Progenitor cell of endocrine pancreas (in vitro differentiated cells): ENCODE results near the gene BBLN. TPM values are rescaled to one million over a fixed set of nuclear protein-coding genes. Genes with fewer than 3 reads are reported as not detected.

ENCODE experiments used
- DNase-seq: peaks from one replicate; pipeline ENCODE4 v3.0.0; 2021; ENCODE audit warnings: low spot score; ENCODE audit not compliant: unreplicated experiment
- H3K27ac Mint-ChIP-seq: 2 replicates; pipeline ENCODE4 v1.8.0; 2021; ENCODE audit warnings: mild to moderate bottlenecking, moderate library complexity, mixed read lengths
- H3K27me3 Mint-ChIP-seq: 2 replicates; pipeline ENCODE4 v1.8.0; 2021; ENCODE audit warnings: mixed read lengths
- H3K36me3 Mint-ChIP-seq: 2 replicates; pipeline ENCODE4 v1.8.0; 2022; ENCODE audit warnings: mixed read lengths; ENCODE audit not compliant: insufficient read depth
- H3K4me1 Mint-ChIP-seq: 2 replicates; pipeline ENCODE4 v1.8.0; 2021; ENCODE audit warnings: low read depth, mixed read lengths
- H3K4me3 Mint-ChIP-seq: 2 replicates; pipeline ENCODE4 v1.8.0; 2021; ENCODE audit warnings: low read depth, mild to moderate bottlenecking, moderate library complexity, mixed read lengths
- H3K9me3 Mint-ChIP-seq: 2 replicates; pipeline ENCODE4 v1.8.0; 2021; ENCODE audit warnings: low read depth, mixed read lengths
- CTCF ChIP-seq: fragments of 200-600 bp; sonication (generic); IDR thresholded peaks from one replicate; pipeline ENCODE4 v1.5.0; 2021; ENCODE audit warnings: antibody characterized with exemption, mild to moderate bottlenecking; ENCODE audit not compliant: unreplicated experiment
- total RNA-seq: library from RNA; stranded (reverse); gene quantifications from 2 replicates; pipeline ENCODE4 v1.2.1, GENCODE V29; 2021

BBLN gene
- total RNA-seq, 1 donor from 2014 or later: 57.3 TPM

GRCh38 chr9:128142596-128142995, 17.5 kb upstream of the BBLN start:
- H3K9me3 Mint-ChIP-seq: no peaks in the 10 kb centered on the region
- H3K4me1 Mint-ChIP-seq: no peaks in the 10 kb centered on the region
- DNase-seq: no peak

GRCh38 chr9:128143525-128144238, 16.4 kb upstream of the BBLN start:
- H3K36me3 Mint-ChIP-seq: no peaks in the 10 kb centered on the region
- H3K4me1 Mint-ChIP-seq: no peaks in the 10 kb centered on the region
- H3K4me3 Mint-ChIP-seq: no peak overlapping the region
- DNase-seq: no peak
- H3K9me3 Mint-ChIP-seq: no peaks in the 10 kb centered on the region
- H3K27me3 Mint-ChIP-seq: peaks cover 6% of the 10 kb centered on the region
- no peak overlapping the region for H3K27ac Mint-ChIP-seq
- no peak for TF ChIP-seq CTCF

More at GRCh38 chr9:128142596-128142995, 17.5 kb upstream of the BBLN start:
- Mint-ChIP-seq H3K4me3 (no peak overlapping the region), H3K36me3 (no peaks in the 10 kb centered on the region), H3K27ac (no peak overlapping the region), H3K27me3 (peaks cover 10% of the 10 kb centered on the region)
- TF ChIP-seq CTCF: no peak

GRCh38 chr9:128144239-128145181, 15.6 kb upstream of the BBLN start:
- DNase-seq: no peak
- H3K27me3 Mint-ChIP-seq: peaks cover 9% of the 10 kb centered on the region
- no peaks in the 10 kb centered on the region for H3K4me1 Mint-ChIP-seq
- H3K4me3 Mint-ChIP-seq: no peak overlapping the region
- no peak overlapping the region for H3K27ac Mint-ChIP-seq
- H3K36me3 Mint-ChIP-seq: no peaks in the 10 kb centered on the region
- H3K9me3 Mint-ChIP-seq: no peaks in the 10 kb centered on the region
- no peak for TF ChIP-seq CTCF

GRCh38 chr9:128145536-128145935, 14.5 kb upstream of the BBLN start:
- no peak overlapping the region for H3K27ac Mint-ChIP-seq
- H3K4me1 Mint-ChIP-seq: no peaks in the 10 kb centered on the region
- DNase-seq: no peak
- H3K9me3 Mint-ChIP-seq: no peaks in the 10 kb centered on the region
- no peaks in the 10 kb centered on the region for H3K36me3 Mint-ChIP-seq
- H3K4me3 Mint-ChIP-seq: no peak overlapping the region
- TF ChIP-seq CTCF: no peak
- H3K27me3 Mint-ChIP-seq: peaks cover 13% of the 10 kb centered on the region

GRCh38 chr9:128145951-128146351, 14.1 kb upstream of the BBLN start:
- Mint-ChIP-seq H3K36me3 (no peaks in the 10 kb centered on the region), H3K4me3 (no peak overlapping the region), H3K4me1 (peaks cover 3% of the 10 kb centered on the region), H3K9me3 (no peaks in the 10 kb centered on the region), H3K27ac (no peak overlapping the region), H3K27me3 (peaks cover 17% of the 10 kb centered on the region)
- TF ChIP-seq CTCF: no peak
- DNase-seq: no peak
